Dermis blood vessel endothelial cell (primary cell): ENCODE results near the gene TNFRSF6B. TPM values are rescaled to one million over a fixed set of nuclear protein-coding genes. Genes with fewer than 3 reads are reported as not detected.
"Not testable (repeated sequence)": the region's sequence is repeated elsewhere in the genome, so short reads cannot be mapped to it uniquely, and the experiment has no call there.

Experiments
- DNase-seq: peaks from one replicate; pipeline ENCODE4 v3.0.0; 2010
- total RNA-seq: library from RNA; depleted of rRNA; stranded (reverse); fragments of >200 nt; gene quantifications from 2 replicates; pipeline ENCODE4 v1.2.3, GENCODE V29; 2014

Gene TNFRSF6B
- total RNA-seq, 1 donor from 2014 or later = 16.8 TPM

GRCh38 chr20:63709149-63709527 is 12.7 kb downstream of the TNFRSF6B start:
- no peak for DNase-seq

GRCh38 chr20:63711085-63711645 is 14.7 kb downstream of the TNFRSF6B start:
- no peak for DNase-seq

GRCh38 chr20:63712191-63712590 is 15.7 kb downstream of the TNFRSF6B start:
- no peak for DNase-seq

DNA sequence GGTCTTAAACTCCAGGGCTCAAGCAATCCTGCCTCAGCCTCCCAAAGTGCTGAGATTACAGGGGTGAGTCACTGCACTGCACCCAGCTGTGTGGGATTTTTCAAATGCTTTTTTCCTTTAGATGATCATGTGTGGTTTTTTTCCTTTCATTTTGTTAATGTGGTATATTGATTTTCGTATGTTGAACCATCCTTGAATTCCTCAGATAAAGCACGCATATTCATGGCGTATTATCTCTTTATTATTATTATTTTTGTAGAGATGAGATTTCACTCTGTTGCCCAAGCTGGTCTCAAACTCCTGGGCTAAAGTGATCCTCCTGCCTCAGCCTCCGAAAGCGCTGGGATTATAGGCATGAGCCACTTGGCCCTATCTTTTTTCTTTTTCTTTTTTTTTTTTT is 18.4 kb downstream of the TNFRSF6B start:
- DNase-seq = no peak

GRCh38 chr20:63718996-63719395 is 22.5 kb downstream of the TNFRSF6B start:
- no peak for DNase-seq

- DNase-seq = not testable (repeated sequence)
Observed at GRCh38 chr20:63722967-63723622, 26.6 kb downstream of the TNFRSF6B start.

DNA sequence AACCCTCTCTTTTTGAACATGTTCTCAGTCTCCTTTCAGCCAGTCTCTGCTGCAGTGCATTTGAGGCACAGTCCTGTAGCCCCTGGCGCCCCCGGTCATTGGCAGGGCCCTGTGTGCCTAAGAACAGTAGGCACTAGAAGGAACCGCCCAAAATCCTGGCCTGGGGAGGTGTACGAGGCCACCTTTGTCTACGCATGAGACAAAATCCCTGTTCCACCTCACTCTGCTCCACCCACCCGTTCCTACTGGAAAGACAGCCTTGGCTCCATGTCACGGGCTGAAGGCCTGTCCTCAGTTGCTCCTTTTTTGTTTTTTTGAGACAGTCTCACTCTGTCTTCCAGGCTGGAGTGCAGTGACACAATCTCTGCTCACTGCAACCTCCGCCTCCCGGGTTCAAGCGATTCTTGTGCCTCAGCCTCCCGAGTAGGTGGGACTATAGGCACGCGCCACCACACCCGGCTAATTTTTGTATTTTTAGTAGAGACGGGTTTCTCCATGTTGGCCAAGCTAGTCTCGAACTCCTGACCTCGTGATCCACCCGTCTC is 33.8 kb downstream of the TNFRSF6B start:
- not testable (repeated sequence) for DNase-seq

DNA sequence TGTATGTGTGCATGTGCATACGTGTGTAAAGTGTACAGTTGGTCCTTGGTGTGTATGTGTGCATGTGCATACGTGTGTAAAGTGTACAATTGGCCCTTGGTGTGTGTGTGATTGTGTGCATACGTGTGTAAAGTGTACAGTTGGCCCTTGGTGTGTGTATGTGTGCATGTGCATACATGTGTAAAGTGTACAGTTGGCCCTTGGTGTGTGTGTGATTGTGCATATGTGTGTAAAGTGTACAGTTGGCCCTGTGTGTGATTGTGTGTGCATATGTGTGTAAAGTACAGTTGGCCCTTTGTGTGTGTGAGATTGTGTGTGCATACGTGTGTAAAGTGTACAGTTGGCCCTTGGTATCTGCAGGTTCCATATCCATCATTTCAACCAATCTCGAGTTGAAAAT is 35.0 kb downstream of the TNFRSF6B start:
- no peak for DNase-seq

DNA sequence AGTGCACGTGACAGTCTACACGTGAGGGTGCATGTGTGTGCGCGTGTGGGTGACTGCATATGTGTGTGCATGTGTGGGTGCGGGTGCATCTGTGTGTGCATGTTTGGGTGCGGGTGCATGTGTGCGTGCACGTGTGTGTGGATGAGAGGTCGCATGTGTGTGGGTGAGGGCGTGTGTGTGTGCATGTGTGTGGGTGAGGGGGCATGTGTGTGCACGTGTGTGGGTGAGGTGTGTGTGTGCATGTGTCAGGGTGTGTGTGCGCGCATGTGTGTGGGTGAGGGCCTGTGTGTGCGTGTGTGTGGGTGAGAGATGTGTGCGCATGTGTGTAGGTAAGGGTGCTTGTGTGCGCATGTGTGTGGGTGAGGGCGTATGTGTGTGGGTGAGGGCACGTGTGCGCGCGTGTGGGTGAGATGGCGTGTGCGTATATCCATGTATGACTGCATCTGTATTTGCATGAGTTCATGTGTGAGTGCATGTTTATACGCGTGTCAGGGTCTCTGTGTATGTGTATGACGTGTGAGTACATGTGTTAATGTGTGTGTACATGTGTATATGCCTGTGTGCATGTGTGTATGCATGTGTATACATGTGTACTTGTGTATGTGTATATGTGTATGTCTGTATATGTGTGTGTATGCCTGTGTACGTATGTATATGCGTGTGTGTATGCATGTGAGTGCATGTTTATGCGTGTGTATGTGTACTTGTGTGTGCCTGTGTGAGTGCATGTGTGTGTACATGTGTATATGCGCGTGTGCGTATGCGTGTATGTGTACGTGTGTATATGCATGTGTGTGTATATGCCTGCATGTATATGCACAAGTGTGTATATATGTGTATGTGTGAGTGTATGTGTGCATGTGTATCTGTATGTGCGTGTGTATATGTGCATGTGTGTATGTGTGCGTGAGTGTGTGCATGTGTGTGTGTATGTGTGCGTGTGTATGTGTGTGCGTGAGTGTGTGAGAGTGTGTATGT is 36.0 kb downstream of the TNFRSF6B start:
- no peak for DNase-seq

GRCh38 chr20:63733117-63733516 is 36.7 kb downstream of the TNFRSF6B start:
- DNase-seq = no peak

GRCh38 chr20:63733579-63734081 is 37.2 kb downstream of the TNFRSF6B start:
- no peak for DNase-seq

GRCh38 chr20:63734111-63734945 is 37.9 kb downstream of the TNFRSF6B start:
- no peak for DNase-seq

GRCh38 chr20:63734946-63735858 is 38.8 kb downstream of the TNFRSF6B start:
- DNase-seq = no peak

GRCh38 chr20:63735859-63736718 is 39.6 kb downstream of the TNFRSF6B start, which contains the start of gene LIME1:
TSS of gene LIME1 (plus strand) at chr20:63736664. CDS start at chr20:63737550, 886 bp downstream.
- no peak for DNase-seq

- no peak for DNase-seq
Observed at GRCh38 chr20:63736893-63737694, 40.6 kb downstream of the TNFRSF6B start.

DNA sequence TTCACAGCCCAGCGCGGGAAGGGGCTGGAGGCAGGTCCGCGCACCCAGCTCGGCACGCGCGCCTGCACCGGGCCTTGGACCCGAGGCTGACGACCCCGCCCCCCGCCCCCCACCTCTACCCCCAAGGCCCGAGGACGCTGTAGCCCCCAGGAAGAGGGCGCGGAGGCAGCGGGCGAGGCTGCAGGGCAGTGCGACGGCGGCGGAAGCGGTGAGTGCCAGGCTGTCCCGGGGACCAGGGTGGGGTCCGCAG is 41.2 kb downstream of the TNFRSF6B start:
- DNase-seq = no peak

GRCh38 chr20:63737945-63738686 is 41.7 kb downstream of the TNFRSF6B start:
- DNase-seq = no peak

GRCh38 chr20:63738687-63739129 is 42.3 kb downstream of the TNFRSF6B start:
- DNase-seq = peak; percentile 43
